Prostate gland (tissue), 2 donors: ENCODE data around the gene KCNE1. TPM values are rescaled to one million over a fixed set of nuclear protein-coding genes. Genes with fewer than 3 reads are reported as not detected.

ENCODE experiments used
- DNase-seq: peaks from one replicate; pipeline ENCODE4 v3.0.0-alpha.2; 2019; ENCODE audit warnings: low spot score
- H3K27ac ChIP-seq, 2 donors: fragments of 200-600 bp; sonication (generic); 2 replicates each; pipeline ENCODE4 v1.5.1; 2017 to 2019
- H3K27me3 ChIP-seq: fragments of 200-600 bp; sonication (generic); replicated peaks from 2 replicates; pipeline ENCODE4 v1.5.1; 2019; ENCODE audit not compliant: insufficient read depth
- H3K36me3 ChIP-seq, 2 donors: fragments of 200-600 bp; sonication (generic); 1 replicate in 1 of 2; 2 replicates in 1 of 2; pipeline versions ENCODE4 v1.5.1 to v1.8.1; 2017 to 2019
- H3K4me1 ChIP-seq: fragments of 200-600 bp; sonication (generic); replicated peaks from 2 replicates; pipeline ENCODE4 v1.5.1; 2019
- H3K4me3 ChIP-seq, 2 donors: fragments of 200-600 bp; sonication (generic); 2 replicates each; pipeline ENCODE4 v1.5.1; 2017 to 2019
- H3K9me3 ChIP-seq: fragments of 200-600 bp; sonication (generic); 2 replicates; pipeline ENCODE4 v1.5.1; 2017
- POLR2A ChIP-seq: fragments of 450-650 bp; IDR thresholded peaks from one replicate; pipeline ENCODE4 v1.6.1; 2016; ENCODE audit warnings: antibody characterized with exemption, mild to moderate bottlenecking
- POLR2AphosphoS5 ChIP-seq: sonication (generic); formaldehyde crosslinking; IDR thresholded peaks from one replicate; pipeline ENCODE4 v1.6.1; 2017; ENCODE audit warnings: antibody characterized with exemption
- WGBS: methylation state at CpG from one replicate; pipeline ENCODE4 v1.1.5; 2018; 5-methylcytosine and 5-hydroxymethylcytosine counted together
- intact Hi-C: fragments of 100-400 bp; cut with DNase I; formaldehyde crosslinking; loops from one replicate; pipeline ENCODE4 v1.14.2; 2022
- total RNA-seq, 2 donors: library from RNA; depleted of rRNA; stranded (reverse); fragments of >200 nt; gene quantifications; one replicate each; pipeline ENCODE4 v1.1.0, GENCODE V29; 2016
- TF ChIP-seq, protein P1 (sequence below), 4 experiments: fragments of 200-600 bp in 2 of 4; fragments of 450-650 bp in 2 of 4; sonication (generic) in 2 of 4; IDR thresholded peaks; 1 replicate in 3 of 4; 2 replicates in 1 of 4; pipeline ENCODE4 v1.5.1; 2016 to 2019; ENCODE audit warnings: antibody characterized with exemption in 4 of 4, mild to moderate bottlenecking in 2 of 4, moderate library complexity in 2 of 4

KCNE1 gene
- total RNA-seq, 2 donors from 2014 or later, result 0.32 to 6.7 TPM

DNA sequence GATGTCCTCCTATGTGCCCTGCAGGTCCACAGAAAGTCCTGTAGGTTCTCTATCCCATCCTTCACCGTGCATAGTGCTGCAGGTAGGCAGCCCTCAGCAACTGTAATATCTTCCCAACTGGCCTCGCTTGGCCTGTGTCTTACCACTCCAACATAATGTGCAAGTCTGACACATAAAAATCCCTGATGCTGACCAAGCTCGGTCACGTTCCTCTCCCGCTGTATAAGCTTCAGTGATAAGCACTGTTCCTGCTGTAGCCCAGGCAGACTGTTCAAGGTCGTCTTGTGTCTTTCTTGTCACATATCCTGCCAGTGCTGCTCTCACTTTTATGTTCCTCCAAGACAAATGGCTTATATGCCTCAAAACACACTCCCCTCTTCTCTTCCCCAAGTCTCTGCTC, 19.4 kb upstream of the KCNE1 start:
- DNase-seq, result no peak
- intact Hi-C loops, result no loop called here
- Histone ChIP-seq H3K27me3 (no peaks in the 10 kb centered on the region), H3K27ac (no peak overlapping the region), H3K9me3 (no peaks in the 10 kb centered on the region), H3K4me3 (no peak overlapping the region), H3K36me3 (no peaks in the 10 kb centered on the region), H3K4me1 (no peaks in the 10 kb centered on the region)
- TF ChIP-seq POLR2AphosphoS5, result no peak
- TF ChIP-seq, protein P1, sequence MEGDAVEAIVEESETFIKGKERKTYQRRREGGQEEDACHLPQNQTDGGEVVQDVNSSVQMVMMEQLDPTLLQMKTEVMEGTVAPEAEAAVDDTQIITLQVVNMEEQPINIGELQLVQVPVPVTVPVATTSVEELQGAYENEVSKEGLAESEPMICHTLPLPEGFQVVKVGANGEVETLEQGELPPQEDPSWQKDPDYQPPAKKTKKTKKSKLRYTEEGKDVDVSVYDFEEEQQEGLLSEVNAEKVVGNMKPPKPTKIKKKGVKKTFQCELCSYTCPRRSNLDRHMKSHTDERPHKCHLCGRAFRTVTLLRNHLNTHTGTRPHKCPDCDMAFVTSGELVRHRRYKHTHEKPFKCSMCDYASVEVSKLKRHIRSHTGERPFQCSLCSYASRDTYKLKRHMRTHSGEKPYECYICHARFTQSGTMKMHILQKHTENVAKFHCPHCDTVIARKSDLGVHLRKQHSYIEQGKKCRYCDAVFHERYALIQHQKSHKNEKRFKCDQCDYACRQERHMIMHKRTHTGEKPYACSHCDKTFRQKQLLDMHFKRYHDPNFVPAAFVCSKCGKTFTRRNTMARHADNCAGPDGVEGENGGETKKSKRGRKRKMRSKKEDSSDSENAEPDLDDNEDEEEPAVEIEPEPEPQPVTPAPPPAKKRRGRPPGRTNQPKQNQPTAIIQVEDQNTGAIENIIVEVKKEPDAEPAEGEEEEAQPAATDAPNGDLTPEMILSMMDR (IDR thresholded peaks at IDR 0.05), result no peak
- TF ChIP-seq POLR2A, result no peak
- WGBS, result 92% methylated on average over 6 of the region's 6 CpGs

DNA sequence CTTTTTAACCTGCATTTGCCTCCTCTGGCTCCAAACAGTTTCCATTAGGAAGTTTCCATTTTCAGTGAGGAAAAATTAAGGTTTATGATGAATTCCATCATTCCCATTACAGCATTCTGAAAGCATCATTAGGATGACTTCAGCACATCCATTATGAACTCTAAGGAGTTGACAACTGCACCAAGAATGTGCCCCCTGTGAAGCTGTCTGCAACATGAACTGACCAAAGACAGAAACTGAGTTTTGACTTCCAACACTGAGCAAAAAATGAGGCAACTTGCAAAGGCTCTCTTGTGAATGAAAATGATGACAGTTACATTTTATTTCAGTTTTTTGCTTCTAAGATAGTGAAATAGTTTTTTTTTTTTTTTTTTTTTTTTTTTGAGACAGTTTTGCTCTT, 18.3 kb upstream of the KCNE1 start:
- no peaks in the 10 kb centered on the region for H3K27me3 ChIP-seq
- DNase-seq, result no peak
- intact Hi-C loops, result no loop called here
- H3K36me3 ChIP-seq, result no peaks in the 10 kb centered on the region
- no peaks in the 10 kb centered on the region for H3K4me1 ChIP-seq
- H3K27ac ChIP-seq, result no peak overlapping the region
- TF ChIP-seq POLR2A (no peak), POLR2AphosphoS5 (no peak)
- TF ChIP-seq, protein P1 (IDR thresholded peaks at IDR 0.05), result no peak
- no peak overlapping the region for H3K4me3 ChIP-seq
- no peaks in the 10 kb centered on the region for H3K9me3 ChIP-seq

DNA sequence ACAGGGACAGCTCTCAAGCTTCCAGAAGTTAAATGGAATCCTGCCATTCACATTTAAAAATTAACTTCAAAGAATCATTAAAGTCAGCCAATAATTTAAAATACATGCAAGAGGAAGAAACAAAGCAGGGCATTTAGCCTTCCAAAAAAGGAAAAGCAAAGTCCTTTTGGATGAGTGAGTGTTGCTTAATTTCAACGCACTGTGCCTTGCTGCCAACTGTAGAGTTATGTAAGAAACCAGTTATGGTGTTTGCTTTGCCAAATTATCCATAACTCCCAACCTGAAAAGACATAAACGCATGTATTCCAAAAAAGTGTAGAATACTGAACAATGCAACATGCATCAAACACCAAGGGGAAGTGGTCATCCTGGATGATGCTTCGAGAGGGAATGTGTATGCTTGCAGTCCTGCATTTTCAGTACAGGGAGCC, 16.1 kb upstream of the KCNE1 start:
- Histone ChIP-seq H3K27ac (no peak overlapping the region), H3K4me3 (no peak overlapping the region), H3K9me3 (no peaks in the 10 kb centered on the region), H3K27me3 (no peaks in the 10 kb centered on the region), H3K36me3 (no peaks in the 10 kb centered on the region), H3K4me1 (no peaks in the 10 kb centered on the region)
- intact Hi-C loops, result loop anchor here (5.0 kb wide), 1 partner anchor 64 kb away; no protein-coding TSS in a partner anchor
- DNase-seq, result no peak
- TF ChIP-seq POLR2A, result no peak
- TF ChIP-seq, protein P1 (IDR thresholded peaks at IDR 0.05), result no peak
- no peak for TF ChIP-seq POLR2AphosphoS5
- WGBS, result 52% methylated on average over 3 of the region's 3 CpGs

DNA sequence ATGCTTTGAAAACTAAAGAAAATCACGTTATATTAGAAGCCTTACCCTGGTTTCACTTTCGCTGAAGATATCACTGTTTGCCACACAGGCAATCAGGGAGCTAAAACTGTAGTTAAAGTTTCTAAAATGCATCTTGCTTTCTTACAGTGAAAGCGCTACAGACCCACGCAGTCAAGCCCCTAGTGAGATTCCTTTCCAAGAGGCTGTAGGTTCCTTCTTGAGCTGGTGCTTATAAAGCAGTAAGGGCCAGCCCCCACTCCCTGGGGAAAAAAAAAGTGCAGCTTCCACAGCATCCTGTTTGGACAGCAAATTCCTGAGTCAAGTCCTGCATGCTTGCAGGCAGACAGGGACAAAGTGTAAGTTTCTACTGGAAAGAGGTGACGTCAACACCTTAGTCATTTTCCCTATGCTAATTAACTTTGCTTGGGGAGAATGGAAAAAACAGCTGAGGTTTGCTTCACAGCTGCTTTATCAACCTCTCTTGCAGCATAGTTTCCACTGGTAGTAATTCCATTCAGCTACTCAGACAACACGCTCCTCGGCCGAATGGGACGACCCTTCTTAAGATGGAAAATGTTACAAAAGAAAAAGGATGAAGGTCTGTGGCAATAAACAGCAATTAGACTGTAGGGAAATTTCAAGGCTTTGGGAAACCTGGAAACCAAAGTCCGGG, 14.7 kb upstream of the KCNE1 start:
- Histone ChIP-seq H3K9me3 (no peaks in the 10 kb centered on the region), H3K4me1 (no peaks in the 10 kb centered on the region)
- WGBS, result 8% methylated on average over 10 of the region's 10 CpGs

More for the DNA sequence above, 14.7 kb upstream of the KCNE1 start:
- peak; percentile 69 for DNase-seq
- TF ChIP-seq, protein P1 (IDR thresholded peaks at IDR 0.05), result no peak
- TF ChIP-seq POLR2A (peak; percentile 49), POLR2AphosphoS5 (peak; percentile 83)
- Histone ChIP-seq H3K4me3 (peak overlapping the region; percentile 22 to 36), H3K27ac (peak overlapping the region; percentile 81 to 85), H3K36me3 (peaks cover 0 to under 1% of the 10 kb centered on the region in 2 donors), H3K27me3 (no peaks in the 10 kb centered on the region)
- intact Hi-C loops, result loop anchor here (5.0 kb wide), 1 partner anchor 66 kb away; no protein-coding TSS in a partner anchor
